SH-SY5Y (cell line): ENCODE data around the gene XIRP2.

Experiments used
- GATA2 ChIP-seq: IDR thresholded peaks from 2 replicates; pipeline ENCODE4 v1.6.1; 2011; ENCODE audit warnings: mild to moderate bottlenecking, low read depth, low read length
- GATA3 ChIP-seq: IDR thresholded peaks from 2 replicates; pipeline ENCODE4 v1.6.1; 2011; ENCODE audit warnings: low read depth, mild to moderate bottlenecking, low read length, moderate library complexity

GRCh38 chr2:167187049-167187727 lies 298.9 kb downstream of the XIRP2 start:
- TF ChIP-seq GATA2 (no peak), GATA3 (no peak)
